Hepatocyte (in vitro differentiated cells): Measurements from ENCODE around the gene COMP.

Experiments used
- CTCF ChIP-seq: fragments of 200-600 bp; sonication (generic); IDR thresholded peaks from 2 replicates; pipeline ENCODE4 v1.5.1; 2016; ENCODE audit warnings: antibody characterized with exemption, mild to moderate bottlenecking; ENCODE audit not compliant: poor library complexity
- EZH2 ChIP-seq: fragments of 200-600 bp; sonication (generic); IDR thresholded peaks from 2 replicates; pipeline ENCODE4 v1.6.1; 2016; ENCODE audit warnings: antibody characterized with exemption, mild to moderate bottlenecking, borderline replicate concordance

GRCh38 chr19:18760440-18761383 is 30.4 kb downstream of the COMP start:
- TF ChIP-seq CTCF (no peak), EZH2 (no peak)
